GM12878 (cell line): ENCODE data around the gene SLC22A23. TPM values are rescaled to one million over a fixed set of nuclear protein-coding genes. Genes with fewer than 3 reads are reported as not detected.

Experiments
- ATAC-seq: fragments of 200-7000 bp; cut with Tn5 transposase; 3 replicates; pipeline ENCODE4 v1.9.1; 2020; ENCODE audit warnings: mild to moderate bottlenecking, moderate library complexity
- BruUV-seq: library from RNA; stranded (reverse); fragments of 400-500 nt; replicated peaks from 2 replicates; lab custom pipeline; 2021; lab: Mats Ljungman, UMichigan
- CTCF ChIA-PET: fragments of 300-600 bp; sonication (Branson Sonifier 250); formaldehyde crosslinking; extraction: SDS; loops from one replicate; lab custom pipeline; 2021; ENCODE audit warnings: inconsistent platforms; lab: Yijun Ruan, JAX
- POLR2A ChIA-PET: fragments of 350-600 bp; formaldehyde crosslinking; extraction: SDS; loops from one replicate; lab custom pipeline; 2021; ENCODE audit warnings: inconsistent platforms; lab: Charles Lee
- RAD21 ChIA-PET: fragments of 300-600 bp; sonication (Branson Sonifier 250); formaldehyde crosslinking; loops from one replicate; lab custom pipeline; 2023; ENCODE audit warnings: antibody characterized with exemption; ENCODE audit not compliant: unreplicated experiment; lab: Charles Lee
- SMC1A ChIA-PET: fragments of 300-600 bp; sonication (Branson Sonifier 250); formaldehyde crosslinking; loops from one replicate; lab custom pipeline; 2023; ENCODE audit not compliant: unreplicated experiment, uncharacterized antibody; lab: Charles Lee
- DNase-seq: peaks from one replicate; pipeline ENCODE4 v3.0.0-alpha.2; 2011; ENCODE audit warnings: low read depth, low spot score
- FAIRE-seq: peaks from 3 replicates; lab custom pipeline; 2011; peaks lifted over from hg19 to GRCh38; lab: Jason Lieb, UNC
- H2AFZ ChIP-seq: 2 replicates; pipeline ENCODE4 v1.6.0; 2011; ENCODE audit warnings: low read depth, low read length, control low read depth; ENCODE audit not compliant: control insufficient read depth
- H3K27ac ChIP-seq: 2 replicates; pipeline ENCODE4 v1.5.1; 2011; ENCODE audit warnings: control low read depth; ENCODE audit not compliant: control insufficient read depth, insufficient read depth
- H3K27me3 ChIP-seq, 2 experiments: replicated peaks in 1 of 2; 2 replicates each; pipeline versions ENCODE4 v1.6.0 to v1.6.1; 2011; ENCODE audit warnings: low read length in 1 of 2; ENCODE audit not compliant: control insufficient read depth in 2 of 2, insufficient read depth in 2 of 2
- H3K36me3 ChIP-seq, 2 experiments: 2 replicates each; pipeline ENCODE4 v1.5.1; 2011; ENCODE audit warnings: low read length in 1 of 2; ENCODE audit not compliant: control insufficient read depth in 2 of 2, insufficient read depth in 2 of 2
- H3K4me1 ChIP-seq: 2 replicates; pipeline ENCODE4 v1.6.1; 2011; ENCODE audit warnings: mild to moderate bottlenecking, low read length, moderate library complexity, mixed read lengths; ENCODE audit not compliant: control insufficient read depth, insufficient read depth
- H3K4me2 ChIP-seq: 2 replicates; pipeline ENCODE4 v1.6.0; 2011; ENCODE audit warnings: control low read depth; ENCODE audit not compliant: control insufficient read depth, insufficient read depth
- H3K4me3 ChIP-seq: fragments of 200-600 bp; sonication (generic); 2 replicates; pipeline ENCODE4 v1.5.1; 2016
- H3K79me2 ChIP-seq: 2 replicates; pipeline ENCODE4 v1.6.0; 2011; ENCODE audit warnings: low read length; ENCODE audit not compliant: control insufficient read depth, insufficient read depth
- H3K9ac ChIP-seq: 2 replicates; pipeline ENCODE4 v1.8.0; 2011; ENCODE audit warnings: low read length, control low read depth, mixed read lengths; ENCODE audit not compliant: control insufficient read depth, insufficient read depth
- H3K9me3 ChIP-seq: replicated peaks from 3 replicates; pipeline ENCODE4 v1.5.1; 2011; ENCODE audit warnings: mild to moderate bottlenecking, low read length; ENCODE audit not compliant: control insufficient read depth, insufficient read depth
- H4K20me1 ChIP-seq: 2 replicates; pipeline ENCODE4 v1.6.0; 2011; ENCODE audit not compliant: control insufficient read depth, insufficient read depth
- CREB1 ChIP-seq: IDR thresholded peaks from 2 replicates; pipeline ENCODE4 v1.6.1; 2012; ENCODE audit warnings: low read depth, mild to moderate bottlenecking, inconsistent platforms
- IRF4 ChIP-seq: IDR thresholded peaks from 2 replicates; pipeline ENCODE4 v1.6.1; 2011; ENCODE audit warnings: low read depth, low read length
- NFIC ChIP-seq: IDR thresholded peaks from 2 replicates; pipeline ENCODE4 v1.6.1; 2012; ENCODE audit warnings: low read depth, mild to moderate bottlenecking, inconsistent platforms, low read length, moderate library complexity
- POLR2AphosphoS2 ChIP-seq: IDR thresholded peaks from 2 replicates; pipeline ENCODE4 v1.6.1; 2011; ENCODE audit warnings: low read depth, mild to moderate bottlenecking, low read length, improper control_type of control experiment, moderate library complexity
- STAT1 ChIP-seq: fragments of 450-650 bp; conservative IDR thresholded peaks from 2 replicates; pipeline ENCODE4 v1.6.1; 2014; ENCODE audit warnings: antibody characterized with exemption, mild to moderate bottlenecking
- SUPT20H ChIP-seq: IDR thresholded peaks from 2 replicates; pipeline ENCODE4 v1.6.1; 2011; ENCODE audit warnings: low read depth, mild to moderate bottlenecking, low read length, moderate library complexity, borderline replicate concordance; ENCODE audit not compliant: control insufficient read depth
- YBX1 ChIP-seq: fragments of 450-650 bp; IDR thresholded peaks from 2 replicates; pipeline ENCODE4 v1.6.1; 2016; ENCODE audit warnings: antibody characterized with exemption
- ZNF207 ChIP-seq: fragments of 450-650 bp; IDR thresholded peaks from 2 replicates; pipeline ENCODE4 v1.6.1; 2014; ENCODE audit warnings: antibody characterized with exemption, mild to moderate bottlenecking, borderline replicate concordance
- WGBS: methylation state at CpG from one replicate; pipeline ENCODE4 v1.1.6; 2016; ENCODE audit warnings: low lambda C conversion rate; ENCODE audit not compliant: insufficient replicate concordance, insufficient coverage; ENCODE audit errors: missing lambda C conversion rate; 5-methylcytosine and 5-hydroxymethylcytosine counted together
- in situ Hi-C: fragments of 300-500 bp; cut with MboI; formaldehyde crosslinking; loops from 9 replicates; pipeline ENCODE4 v1.14.3; 2018; ENCODE audit warnings: mixed read lengths
- intact Hi-C: fragments of 100-400 bp; cut with micrococcal nuclease; formaldehyde crosslinking; loops from one replicate; pipeline ENCODE4 v1.14.2; 2022; ENCODE audit not compliant: unreplicated experiment
- polyA plus RNA-seq, 11 experiments: library from polyadenylated mRNA; depleted of rRNA in 4 of 11; unstranded in 6 of 11; stranded (reverse) in 5 of 11; fragments of >200 nt; fragmentation: Nextera tagmentation in 4 of 11; fragmentation: Illumina TruSeq in 1 of 11; extraction: Ambion mirVana in 4 of 11; extraction: Trizol in 1 of 11; gene quantifications; 1 replicate in 1 of 11; 2 replicates in 10 of 11; pipeline versions ENCODE4 v1.2.1 to v1.2.3, GENCODE V29; 2011 to 2016; ENCODE audit warnings: inconsistent platforms in 2 of 11, missing spikeins in 2 of 11, low read depth in 1 of 11
- total RNA-seq, 4 experiments: library from RNA; depleted of rRNA in 3 of 4; stranded (reverse); fragments of >200 nt in 3 of 4; fragmentation: Illumina TruSeq in 1 of 4; extraction: Trizol in 1 of 4; gene quantifications; 2 replicates each; pipeline versions ENCODE4 v1.2.1 to v1.2.3, GENCODE V29; 2013 to 2021
- TF ChIP-seq, protein P1 (sequence below): fragments of 150-350 bp; IDR thresholded peaks from 2 replicates; pipeline ENCODE4 v1.6.1; 2014; ENCODE audit warnings: mild to moderate bottlenecking, low read depth, low read length
- TF ChIP-seq, protein P2 (sequence below): fragments of 450-650 bp; IDR thresholded peaks from 2 replicates; pipeline ENCODE4 v1.6.1; 2017; ENCODE audit warnings: mild to moderate bottlenecking, low read depth, inconsistent platforms; ENCODE audit not compliant: poor library complexity, severe bottlenecking

Gene SLC22A23
- total and polyA plus RNA-seq, 10 of the 15 experiments (the other 5 are each of a cell fraction or from before 2014, with no cell fraction given) = 0.20 to 2.4 (median 0.74) TPM

DNA sequence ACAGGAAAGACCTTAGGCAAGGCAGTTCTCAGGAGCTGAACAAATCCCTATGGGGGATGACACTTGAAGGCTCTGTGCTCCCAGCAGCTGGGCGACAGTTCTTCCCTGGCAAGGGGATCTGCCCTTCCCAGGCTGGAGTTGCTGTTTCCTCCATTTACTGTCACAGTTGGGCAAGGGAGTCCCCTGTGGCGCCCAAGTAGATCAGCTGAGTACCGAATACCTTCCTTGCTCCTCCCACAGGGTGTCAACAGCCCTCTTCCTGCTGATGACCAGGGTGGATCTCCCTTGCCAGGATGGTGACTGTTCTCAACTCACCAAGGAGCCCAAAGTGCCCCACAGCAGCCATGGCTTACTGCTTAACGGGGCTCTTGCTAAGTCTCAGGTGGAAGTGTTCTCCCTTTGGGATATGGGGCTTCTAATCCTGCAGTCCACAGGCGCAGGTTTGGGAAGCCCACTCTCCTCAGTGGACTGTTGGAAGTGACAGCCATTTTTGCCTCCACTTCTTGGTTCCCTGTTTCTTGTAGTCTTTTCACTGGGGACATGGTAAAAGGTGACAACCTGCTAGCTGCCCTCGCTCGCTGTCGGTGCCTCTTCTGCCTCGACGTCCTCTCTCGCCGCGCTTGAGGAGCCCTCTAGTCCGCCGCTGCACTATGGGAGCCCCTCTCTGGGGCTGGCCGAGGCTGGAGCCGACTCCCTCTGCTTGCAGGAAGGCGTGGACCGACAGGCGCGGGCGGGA lies 203.8 kb downstream of the SLC22A23 start:
- Histone ChIP-seq H3K4me3 (no peak overlapping the region), H3K4me2 (no peak overlapping the region), H3K27me3 (peaks cover 0 to 4% of the 10 kb centered on the region in 2 experiments; a peak in 3 of 4 replicates), H3K4me1 (no peaks in the 10 kb centered on the region), H3K27ac (no peak overlapping the region), H3K9ac (no peak overlapping the region), H4K20me1 (no peaks in the 10 kb centered on the region), H2AFZ (no peak overlapping the region), H3K9me3 (no peaks in the 10 kb centered on the region), H3K79me2 (no peaks in the 10 kb centered on the region), H3K36me3 (no peaks in the 10 kb centered on the region)
- ATAC-seq = no peak
- 70% methylated on average over 15 of the region's 22 CpGs for WGBS
- in situ Hi-C loops (loop anchor here (5.0 kb wide), 1 partner anchor 126 kb away; no protein-coding TSS in a partner anchor), intact Hi-C loops (loop anchor here (5.0 kb wide), 1 partner anchor 256 kb away; the partner anchor contains the start of gene NQO2)
- ChIA-PET CTCF (interaction anchor here (2.2 to 3.5 kb wide), 5 partner anchors 13 to 128 kb away, joined by 5 to 61 read pairs (median 14); partner anchors contain the start of gene TUBB2A), SMC1A (interaction anchor here (1.3 to 3.8 kb wide), 4 partner anchors 40 to 479 kb away, joined by 3 to 32 read pairs (median 14); no protein-coding TSS in a partner anchor), RAD21 (interaction anchor here (2.6 kb wide), 1 partner anchor 44 kb away, joined by 17 read pairs; no protein-coding TSS in a partner anchor), POLR2A (no interaction called here)
- no TSS peak for BruUV-seq
- no peak for DNase-seq
- FAIRE-seq = no peak
- no peak for TF ChIP-seq STAT1
- no peak for TF ChIP-seq YBX1
- TF ChIP-seq POLR2AphosphoS2 = no peak
- TF ChIP-seq SUPT20H = no peak
- TF ChIP-seq NFIC = no peak
- TF ChIP-seq, protein P1, sequence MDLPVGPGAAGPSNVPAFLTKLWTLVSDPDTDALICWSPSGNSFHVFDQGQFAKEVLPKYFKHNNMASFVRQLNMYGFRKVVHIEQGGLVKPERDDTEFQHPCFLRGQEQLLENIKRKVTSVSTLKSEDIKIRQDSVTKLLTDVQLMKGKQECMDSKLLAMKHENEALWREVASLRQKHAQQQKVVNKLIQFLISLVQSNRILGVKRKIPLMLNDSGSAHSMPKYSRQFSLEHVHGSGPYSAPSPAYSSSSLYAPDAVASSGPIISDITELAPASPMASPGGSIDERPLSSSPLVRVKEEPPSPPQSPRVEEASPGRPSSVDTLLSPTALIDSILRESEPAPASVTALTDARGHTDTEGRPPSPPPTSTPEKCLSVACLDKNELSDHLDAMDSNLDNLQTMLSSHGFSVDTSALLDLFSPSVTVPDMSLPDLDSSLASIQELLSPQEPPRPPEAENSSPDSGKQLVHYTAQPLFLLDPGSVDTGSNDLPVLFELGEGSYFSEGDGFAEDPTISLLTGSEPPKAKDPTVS = no peak
- TF ChIP-seq, protein P2, sequence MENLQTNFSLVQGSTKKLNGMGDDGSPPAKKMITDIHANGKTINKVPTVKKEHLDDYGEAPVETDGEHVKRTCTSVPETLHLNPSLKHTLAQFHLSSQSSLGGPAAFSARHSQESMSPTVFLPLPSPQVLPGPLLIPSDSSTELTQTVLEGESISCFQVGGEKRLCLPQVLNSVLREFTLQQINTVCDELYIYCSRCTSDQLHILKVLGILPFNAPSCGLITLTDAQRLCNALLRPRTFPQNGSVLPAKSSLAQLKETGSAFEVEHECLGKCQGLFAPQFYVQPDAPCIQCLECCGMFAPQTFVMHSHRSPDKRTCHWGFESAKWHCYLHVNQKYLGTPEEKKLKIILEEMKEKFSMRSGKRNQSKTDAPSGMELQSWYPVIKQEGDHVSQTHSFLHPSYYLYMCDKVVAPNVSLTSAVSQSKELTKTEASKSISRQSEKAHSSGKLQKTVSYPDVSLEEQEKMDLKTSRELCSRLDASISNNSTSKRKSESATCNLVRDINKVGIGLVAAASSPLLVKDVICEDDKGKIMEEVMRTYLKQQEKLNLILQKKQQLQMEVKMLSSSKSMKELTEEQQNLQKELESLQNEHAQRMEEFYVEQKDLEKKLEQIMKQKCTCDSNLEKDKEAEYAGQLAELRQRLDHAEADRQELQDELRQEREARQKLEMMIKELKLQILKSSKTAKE = no peak
- TF ChIP-seq ZNF207 = no peak
- no peak for TF ChIP-seq CREB1
- no peak for TF ChIP-seq IRF4
